Smooth muscle cell (in vitro differentiated cells): Measurements from ENCODE around the gene CELF2. TPM values are rescaled to one million over a fixed set of nuclear protein-coding genes. Genes with fewer than 3 reads are reported as not detected.
"Not testable (repeated sequence)": the region's sequence is repeated elsewhere in the genome, so short reads cannot be mapped to it uniquely, and the experiment has no call there.

Source experiments
- DNase-seq: peaks from one replicate; lab custom pipeline; 2025; ENCODE audit not compliant: unreplicated experiment; lab: John Stamatoyannopoulos, UW
- H2AFZ ChIP-seq: fragments of 200-600 bp; sonication (generic); 2 replicates; pipeline ENCODE4 v1.6.0; 2016; ENCODE audit warnings: antibody characterized with exemption, low read depth, mild to moderate bottlenecking
- H3F3A ChIP-seq: fragments of 200-600 bp; sonication (generic); 2 replicates; pipeline ENCODE4 v1.6.0; 2017; ENCODE audit warnings: antibody characterized with exemption, low read depth
- H3K27ac ChIP-seq: fragments of 200-600 bp; sonication (generic); 2 replicates; pipeline ENCODE4 v1.5.1; 2016; ENCODE audit warnings: low read depth, mild to moderate bottlenecking
- H3K27me3 ChIP-seq: fragments of 200-600 bp; sonication (generic); 2 replicates; pipeline ENCODE4 v1.6.1; 2016; ENCODE audit warnings: low read depth, mild to moderate bottlenecking
- H3K36me3 ChIP-seq: fragments of 200-600 bp; sonication (generic); 2 replicates; pipeline ENCODE4 v1.5.1; 2016; ENCODE audit warnings: low read depth
- H3K4me1 ChIP-seq: fragments of 200-600 bp; sonication (generic); 2 replicates; pipeline ENCODE4 v1.5.1; 2016; ENCODE audit warnings: low read depth
- H3K4me2 ChIP-seq: fragments of 200-600 bp; sonication (generic); 2 replicates; pipeline ENCODE4 v1.6.0; 2016; ENCODE audit warnings: mild to moderate bottlenecking
- H3K4me3 ChIP-seq: fragments of 200-600 bp; sonication (generic); 2 replicates; pipeline ENCODE4 v1.5.1; 2016; ENCODE audit warnings: mild to moderate bottlenecking
- H3K79me2 ChIP-seq: fragments of 200-600 bp; sonication (generic); 2 replicates; pipeline ENCODE4 v1.6.0; 2016; ENCODE audit warnings: low read depth, mild to moderate bottlenecking
- H3K9ac ChIP-seq: fragments of 200-600 bp; sonication (generic); 2 replicates; pipeline ENCODE4 v1.6.0; 2016; ENCODE audit warnings: low read depth
- H3K9me3 ChIP-seq: fragments of 200-600 bp; sonication (generic); replicated peaks from 2 replicates; pipeline ENCODE4 v1.5.1; 2016; ENCODE audit warnings: low read depth
- H4K20me1 ChIP-seq: fragments of 200-600 bp; sonication (generic); 2 replicates; pipeline ENCODE4 v1.6.0; 2016; ENCODE audit warnings: low read depth
- WGBS: methylation state at CpG from one replicate; pipeline ENCODE4 v1.1.7; 2016; ENCODE audit warnings: low lambda C conversion rate; 5-methylcytosine and 5-hydroxymethylcytosine counted together
- polyA plus RNA-seq: library from polyadenylated mRNA; unstranded; fragments of >200 nt; fragmentation: Nextera tagmentation; extraction: Ambion mirVana; gene quantifications from 2 replicates; pipeline ENCODE4 v1.2.1, GENCODE V29; 2016
- total RNA-seq: library from RNA; depleted of rRNA; stranded (reverse); fragments of >200 nt; gene quantifications from 2 replicates; pipeline ENCODE4 v1.2.3, GENCODE V29; 2014
- TF ChIP-seq, protein P1 (sequence below): fragments of 200-600 bp; sonication (generic); IDR thresholded peaks from 2 replicates; pipeline ENCODE4 v1.5.1; 2017; ENCODE audit warnings: borderline replicate concordance, mild to moderate bottlenecking, antibody characterized with exemption; ENCODE audit not compliant: insufficient read depth, poor library complexity, severe bottlenecking

Gene CELF2
- total and polyA plus RNA-seq, 2 experiments from 2014 or later, result 3.0 to 4.7 TPM

DNA sequence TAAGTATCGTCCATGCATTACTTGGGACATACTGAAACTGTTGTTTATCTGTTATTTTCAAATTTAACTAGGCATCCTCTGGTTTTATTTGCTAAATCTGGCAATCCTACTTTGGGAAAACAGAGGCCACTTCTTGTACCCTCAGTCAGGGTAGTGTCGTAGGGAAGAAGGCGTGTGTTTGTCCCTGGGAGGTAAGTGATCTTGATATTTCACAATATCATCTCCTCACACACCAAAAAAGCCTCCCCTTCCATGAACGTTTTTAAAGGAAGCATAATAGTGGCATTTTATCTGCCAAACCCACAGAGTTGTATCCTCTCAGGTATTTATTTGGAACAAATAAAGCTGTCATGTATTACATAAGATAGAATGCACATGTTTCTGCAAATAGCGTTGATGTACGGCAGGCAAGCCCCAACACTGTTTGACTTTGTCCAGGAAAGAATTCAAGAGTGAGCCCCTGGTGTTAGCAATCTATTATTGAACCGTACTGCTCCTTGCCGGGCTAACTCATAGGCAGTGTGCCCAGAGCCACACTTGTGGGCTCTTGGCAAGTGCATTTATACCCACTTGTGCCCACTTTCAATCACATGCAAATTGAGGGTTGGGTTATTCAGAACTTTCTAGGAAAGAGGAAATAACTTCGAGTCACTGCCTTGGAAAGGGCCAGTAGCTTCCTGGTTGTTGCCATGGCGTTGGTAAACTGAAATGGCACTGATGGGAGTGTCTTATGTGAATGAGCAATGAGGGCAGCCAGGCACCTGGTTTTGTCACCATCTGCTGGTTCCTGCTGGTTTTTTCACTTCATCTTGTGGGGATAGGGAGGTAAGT lies 327.8 kb downstream of the CELF2 start:
- WGBS, result 80% methylated on average over 10 of the region's 10 CpGs

DNA sequence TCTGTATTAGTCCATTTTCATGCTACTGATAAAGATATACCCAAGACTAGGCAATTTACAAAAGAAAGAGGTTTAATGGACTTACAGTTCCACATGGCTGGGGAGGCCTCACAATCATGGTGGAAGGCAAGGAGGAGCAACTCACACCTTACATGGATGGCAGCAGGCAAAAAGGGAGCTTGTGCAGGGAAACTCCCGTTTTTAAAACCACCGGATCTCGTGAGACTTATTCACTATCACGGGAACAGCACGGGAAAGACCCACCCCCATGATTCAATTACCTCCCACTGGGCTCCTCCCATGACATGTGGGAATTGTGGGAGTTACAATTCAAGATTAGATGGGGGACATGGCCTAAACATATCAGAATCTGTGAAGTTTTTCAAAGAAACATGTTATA lies 329.9 kb downstream of the CELF2 start:
- H3K79me2 ChIP-seq, H3K4me3 ChIP-seq, H3K9me3 ChIP-seq, H3K36me3 ChIP-seq, H3F3A ChIP-seq, H3K9ac ChIP-seq, DNase-seq, H3K4me2 ChIP-seq, H4K20me1 ChIP-seq, H3K4me1 ChIP-seq, H3K27me3 ChIP-seq, H3K27ac ChIP-seq, H2AFZ ChIP-seq: not testable (repeated sequence)
- 95% methylated on average over 5 of the region's 5 CpGs for WGBS

More for the DNA sequence above, 327.8 kb downstream of the CELF2 start:
- H3K36me3 ChIP-seq, result no peaks in the 10 kb centered on the region
- H3K27me3 ChIP-seq, result no peaks in the 10 kb centered on the region
- H2AFZ ChIP-seq, result no peak overlapping the region
- no peaks in the 10 kb centered on the region for H3K4me1 ChIP-seq
- no peak overlapping the region for H3K4me3 ChIP-seq
- H3K27ac ChIP-seq, result no peak overlapping the region
- no peak overlapping the region for H3K4me2 ChIP-seq
- H4K20me1 ChIP-seq, result no peaks in the 10 kb centered on the region
- no peaks in the 10 kb centered on the region for H3K79me2 ChIP-seq
- H3K9ac ChIP-seq, result no peak overlapping the region
- H3K9me3 ChIP-seq, result no peaks in the 10 kb centered on the region
- H3F3A ChIP-seq, result no peaks in the 10 kb centered on the region
- DNase-seq, result no peak
- TF ChIP-seq, protein P1, sequence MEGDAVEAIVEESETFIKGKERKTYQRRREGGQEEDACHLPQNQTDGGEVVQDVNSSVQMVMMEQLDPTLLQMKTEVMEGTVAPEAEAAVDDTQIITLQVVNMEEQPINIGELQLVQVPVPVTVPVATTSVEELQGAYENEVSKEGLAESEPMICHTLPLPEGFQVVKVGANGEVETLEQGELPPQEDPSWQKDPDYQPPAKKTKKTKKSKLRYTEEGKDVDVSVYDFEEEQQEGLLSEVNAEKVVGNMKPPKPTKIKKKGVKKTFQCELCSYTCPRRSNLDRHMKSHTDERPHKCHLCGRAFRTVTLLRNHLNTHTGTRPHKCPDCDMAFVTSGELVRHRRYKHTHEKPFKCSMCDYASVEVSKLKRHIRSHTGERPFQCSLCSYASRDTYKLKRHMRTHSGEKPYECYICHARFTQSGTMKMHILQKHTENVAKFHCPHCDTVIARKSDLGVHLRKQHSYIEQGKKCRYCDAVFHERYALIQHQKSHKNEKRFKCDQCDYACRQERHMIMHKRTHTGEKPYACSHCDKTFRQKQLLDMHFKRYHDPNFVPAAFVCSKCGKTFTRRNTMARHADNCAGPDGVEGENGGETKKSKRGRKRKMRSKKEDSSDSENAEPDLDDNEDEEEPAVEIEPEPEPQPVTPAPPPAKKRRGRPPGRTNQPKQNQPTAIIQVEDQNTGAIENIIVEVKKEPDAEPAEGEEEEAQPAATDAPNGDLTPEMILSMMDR, result no peak

DNA sequence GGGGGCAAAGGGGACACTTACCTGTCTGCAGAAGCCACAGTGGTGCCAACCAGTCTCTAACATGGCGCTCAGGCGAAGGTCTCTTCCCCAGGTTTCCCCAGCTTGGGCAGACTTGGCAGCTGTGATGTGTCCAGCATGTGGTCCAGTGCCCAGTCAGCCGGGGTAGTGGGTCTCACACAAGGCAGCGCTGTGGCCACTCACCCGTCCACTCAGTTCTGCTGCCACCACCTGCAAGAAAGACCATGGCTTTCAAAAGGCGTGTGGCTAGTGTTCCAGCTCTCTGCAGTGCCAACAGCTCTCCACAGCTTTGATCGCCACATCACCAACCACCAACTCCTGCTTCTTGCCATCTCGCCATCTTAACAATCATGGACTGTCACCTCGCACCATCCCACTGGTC lies 334.1 kb downstream of the CELF2 start:
- H3K27me3 ChIP-seq, result no peaks in the 10 kb centered on the region
- WGBS, result 97% methylated on average over 9 of the region's 9 CpGs
- TF ChIP-seq, protein P1, result no peak

DNA sequence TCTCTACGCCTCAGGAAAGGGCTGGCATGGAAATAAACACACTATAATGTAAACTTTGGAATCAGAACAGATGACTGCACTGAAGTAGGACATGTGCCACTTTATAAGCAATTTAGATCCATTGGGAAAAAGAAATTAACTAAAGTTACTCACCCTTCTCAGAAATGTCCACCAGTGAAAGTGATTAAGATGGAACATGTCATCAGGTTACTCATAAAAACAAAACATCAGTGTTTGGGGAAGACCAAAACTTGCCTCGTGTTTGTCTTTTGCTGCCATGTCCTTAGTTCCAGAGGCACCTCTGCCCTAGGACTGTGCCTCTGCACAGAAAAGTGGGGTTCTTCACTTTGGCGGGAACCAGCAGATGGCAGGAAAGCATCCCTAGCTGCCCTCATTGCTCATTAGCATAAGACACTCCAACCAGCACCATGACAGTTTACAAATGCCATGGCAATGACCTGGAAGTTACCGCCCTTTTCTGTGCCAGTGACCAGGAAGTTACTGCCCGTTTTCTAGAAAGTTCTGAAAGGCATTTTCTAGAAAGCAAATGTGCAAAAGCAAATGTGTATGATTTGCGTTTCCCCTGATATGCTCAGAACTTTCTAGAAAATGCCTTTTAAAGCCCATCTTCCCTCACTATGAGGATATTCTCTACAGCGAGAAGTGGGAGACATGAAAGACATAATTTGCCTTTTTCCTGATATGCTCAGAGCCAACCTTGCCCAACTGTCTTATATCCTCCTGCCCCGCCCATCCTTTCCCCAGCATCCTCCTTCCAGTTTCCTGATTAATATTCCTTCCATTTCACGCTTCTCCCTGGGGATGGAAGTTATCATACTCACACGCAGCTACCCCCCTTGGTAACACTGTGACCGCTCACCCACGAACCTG lies 335.6 kb downstream of the CELF2 start:
- H3K4me2 ChIP-seq, result no peak overlapping the region
- no peaks in the 10 kb centered on the region for H3K4me1 ChIP-seq
- no peaks in the 10 kb centered on the region for H3K9me3 ChIP-seq
- no peak overlapping the region for H3K27ac ChIP-seq
- H3K9ac ChIP-seq, result no peak overlapping the region
- no peaks in the 10 kb centered on the region for H3K79me2 ChIP-seq
- no peaks in the 10 kb centered on the region for H3K36me3 ChIP-seq
- H4K20me1 ChIP-seq, result no peaks in the 10 kb centered on the region
- H3F3A ChIP-seq, result no peaks in the 10 kb centered on the region
- no peak for DNase-seq
- 94% methylated on average over 12 of the region's 12 CpGs for WGBS
- no peak overlapping the region for H2AFZ ChIP-seq
- TF ChIP-seq, protein P1, result no peak
- H3K4me3 ChIP-seq, result no peak overlapping the region
- no peaks in the 10 kb centered on the region for H3K27me3 ChIP-seq

More for the DNA sequence above, 334.1 kb downstream of the CELF2 start:
- no peak overlapping the region for H3K27ac ChIP-seq
- no peaks in the 10 kb centered on the region for H3F3A ChIP-seq
- no peak overlapping the region for H3K4me2 ChIP-seq
- H3K4me1 ChIP-seq, result no peaks in the 10 kb centered on the region
- DNase-seq, result no peak
- H2AFZ ChIP-seq, result no peak overlapping the region
- H3K4me3 ChIP-seq, result no peak overlapping the region
- H3K9ac ChIP-seq, result no peak overlapping the region
- no peaks in the 10 kb centered on the region for H3K36me3 ChIP-seq
- no peaks in the 10 kb centered on the region for H3K9me3 ChIP-seq
- no peaks in the 10 kb centered on the region for H3K79me2 ChIP-seq
- H4K20me1 ChIP-seq, result no peaks in the 10 kb centered on the region
